Ishikawa (cell line): ENCODE data around the gene ST3GAL5.

ENCODE experiments used
- EP300 ChIP-seq: IDR thresholded peaks from 2 replicates; pipeline ENCODE4 v1.6.1; 2012; ENCODE audit warnings: borderline replicate concordance
- RAD21 ChIP-seq: IDR thresholded peaks from 2 replicates; pipeline ENCODE4 v1.6.1; 2012; ENCODE audit warnings: low read depth
- TAF1 ChIP-seq: IDR thresholded peaks from 2 replicates; pipeline ENCODE4 v1.6.1; 2012; ENCODE audit warnings: low read depth, mild to moderate bottlenecking
- YY1 ChIP-seq: IDR thresholded peaks from 2 replicates; pipeline ENCODE4 v1.6.1; 2012; ENCODE audit warnings: low read depth
- TF ChIP-seq, protein P1 (sequence below): IDR thresholded peaks from 2 replicates; pipeline ENCODE4 v1.6.1; 2012

DNA sequence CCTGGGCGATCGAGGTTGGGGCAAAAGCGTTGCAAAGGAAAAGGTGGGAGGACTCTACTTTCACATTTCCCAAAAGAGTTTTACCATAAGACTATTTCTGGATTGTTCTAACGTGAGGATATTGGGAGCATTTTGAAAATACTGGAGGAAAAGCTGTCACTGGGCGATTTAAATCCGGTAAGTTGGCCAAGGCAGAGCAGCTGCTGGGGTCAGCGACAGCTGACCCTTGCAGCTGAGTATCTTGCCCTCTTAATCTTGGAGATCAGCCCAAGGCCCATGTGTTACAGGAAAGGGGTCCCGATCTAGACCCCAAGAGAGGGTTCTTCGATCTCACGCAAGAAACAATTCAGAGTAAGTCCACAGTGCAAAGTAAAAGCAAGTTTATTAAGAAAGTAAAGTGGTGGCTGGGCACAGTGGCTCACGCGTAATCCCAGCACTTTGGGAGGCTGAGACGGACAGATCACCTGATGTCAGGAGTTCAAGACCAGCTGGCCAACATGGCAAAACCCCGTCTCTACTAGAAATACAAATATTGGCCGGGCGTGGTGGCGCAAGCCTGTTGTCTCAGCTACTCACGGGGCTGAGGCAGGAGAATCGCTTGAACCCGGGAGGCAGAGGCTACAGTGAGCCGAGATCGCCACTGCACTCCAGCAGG lies 964 bp upstream of the ST3GAL5 start:
- TF ChIP-seq TAF1 = no peak
- no peak for TF ChIP-seq RAD21
- no peak for TF ChIP-seq EP300
- TF ChIP-seq, protein P1, sequence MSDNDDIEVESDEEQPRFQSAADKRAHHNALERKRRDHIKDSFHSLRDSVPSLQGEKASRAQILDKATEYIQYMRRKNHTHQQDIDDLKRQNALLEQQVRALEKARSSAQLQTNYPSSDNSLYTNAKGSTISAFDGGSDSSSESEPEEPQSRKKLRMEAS = no peak
- no peak for TF ChIP-seq YY1
